GM12878 (cell line): ENCODE results near the gene HDHD3.

Experiments used
- MYC ChIP-seq: IDR thresholded peaks from 2 replicates; pipeline ENCODE4 v1.6.1; 2011; ENCODE audit warnings: mild to moderate bottlenecking, low read length, moderate library complexity, inconsistent platforms; ENCODE audit not compliant: insufficient read depth, insufficient replicate concordance, insufficient read length, severe bottlenecking
- POLR2AphosphoS5 ChIP-seq: IDR thresholded peaks from 2 replicates; pipeline ENCODE4 v1.6.1; 2011; ENCODE audit warnings: mild to moderate bottlenecking, low read length, inconsistent platforms

GRCh38 chr9:113373676-113374392 lies 3.0 kb downstream of the HDHD3 start:
- TF ChIP-seq MYC (no peak), POLR2AphosphoS5 (no peak)
